ENCODE measurements around the gene STK32B.

Gene STK32B

DNA sequence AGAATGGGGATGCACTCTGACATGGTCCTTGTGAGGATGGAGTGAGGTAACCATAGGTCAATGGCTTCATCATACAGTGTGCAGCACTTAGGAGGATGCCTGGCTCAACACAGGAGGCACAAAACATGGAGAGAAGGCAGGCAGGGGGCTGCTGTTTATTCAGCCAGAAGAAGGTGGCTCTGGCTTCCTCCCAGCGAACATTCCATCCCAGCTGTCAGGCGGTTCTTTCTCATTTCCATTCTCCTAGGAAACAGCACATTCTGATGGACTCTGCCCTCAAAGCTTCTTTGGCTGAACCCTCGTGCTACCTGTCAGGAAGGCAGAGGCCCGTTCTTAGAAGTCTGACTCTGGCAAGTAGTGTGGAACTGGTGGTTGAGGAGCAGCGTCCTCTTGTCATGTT is 18.6 kb downstream of the STK32B start:
- H3K4me3 ChIP-seq (ENCODE audit: low read depth in 1 of 2, low read length in 1 of 2), result no peak overlapping the region
- H3K9me3 ChIP-seq, result no peaks in the 10 kb centered on the region
- H3K36me3 ChIP-seq, result no peaks in the 10 kb centered on the region
- H3K27me3 ChIP-seq, result no peaks in the 10 kb centered on the region
- TF ChIP-seq, protein P1, sequence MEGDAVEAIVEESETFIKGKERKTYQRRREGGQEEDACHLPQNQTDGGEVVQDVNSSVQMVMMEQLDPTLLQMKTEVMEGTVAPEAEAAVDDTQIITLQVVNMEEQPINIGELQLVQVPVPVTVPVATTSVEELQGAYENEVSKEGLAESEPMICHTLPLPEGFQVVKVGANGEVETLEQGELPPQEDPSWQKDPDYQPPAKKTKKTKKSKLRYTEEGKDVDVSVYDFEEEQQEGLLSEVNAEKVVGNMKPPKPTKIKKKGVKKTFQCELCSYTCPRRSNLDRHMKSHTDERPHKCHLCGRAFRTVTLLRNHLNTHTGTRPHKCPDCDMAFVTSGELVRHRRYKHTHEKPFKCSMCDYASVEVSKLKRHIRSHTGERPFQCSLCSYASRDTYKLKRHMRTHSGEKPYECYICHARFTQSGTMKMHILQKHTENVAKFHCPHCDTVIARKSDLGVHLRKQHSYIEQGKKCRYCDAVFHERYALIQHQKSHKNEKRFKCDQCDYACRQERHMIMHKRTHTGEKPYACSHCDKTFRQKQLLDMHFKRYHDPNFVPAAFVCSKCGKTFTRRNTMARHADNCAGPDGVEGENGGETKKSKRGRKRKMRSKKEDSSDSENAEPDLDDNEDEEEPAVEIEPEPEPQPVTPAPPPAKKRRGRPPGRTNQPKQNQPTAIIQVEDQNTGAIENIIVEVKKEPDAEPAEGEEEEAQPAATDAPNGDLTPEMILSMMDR (IDR thresholded peaks at IDR 0.05), result no peak
- no peaks in the 10 kb centered on the region for H3K4me1 ChIP-seq (ENCODE audit: control insufficient read depth in 1 of 2, insufficient read depth in 1 of 2, low read depth in 1 of 2, low read length in 1 of 2)
- no peak overlapping the region for H3K27ac ChIP-seq

DNA sequence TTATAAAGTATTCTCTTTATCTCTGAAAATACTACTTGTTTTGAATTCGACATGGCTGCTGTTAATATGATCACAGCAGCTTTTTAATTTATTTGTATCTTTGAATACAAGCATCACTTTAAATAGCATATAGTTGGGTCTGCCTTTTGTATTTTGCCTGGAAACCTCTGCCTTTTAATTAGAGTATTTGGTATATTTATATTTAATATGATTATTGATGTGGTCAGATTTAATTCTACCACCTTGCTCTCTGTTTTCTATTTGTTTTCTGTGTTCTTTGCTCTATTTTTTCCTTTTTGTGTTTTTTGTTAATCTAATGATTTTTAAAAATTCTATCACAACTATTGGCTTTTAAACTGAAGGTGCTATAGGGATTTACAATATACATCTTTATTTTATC is 21.7 kb downstream of the STK32B start:
- no peaks in the 10 kb centered on the region for H3K36me3 ChIP-seq
- no peaks in the 10 kb centered on the region for H3K4me1 ChIP-seq (ENCODE audit: control insufficient read depth in 1 of 2, insufficient read depth in 1 of 2, low read depth in 1 of 2, low read length in 1 of 2)
- no peaks in the 10 kb centered on the region for H3K9me3 ChIP-seq
- no peak overlapping the region for H3K4me3 ChIP-seq (ENCODE audit: low read depth in 1 of 2, low read length in 1 of 2)
- H3K27me3 ChIP-seq, result no peaks in the 10 kb centered on the region
- H3K27ac ChIP-seq, result no peak overlapping the region
- TF ChIP-seq, protein P1 (IDR thresholded peaks at IDR 0.05), result no peak

DNA sequence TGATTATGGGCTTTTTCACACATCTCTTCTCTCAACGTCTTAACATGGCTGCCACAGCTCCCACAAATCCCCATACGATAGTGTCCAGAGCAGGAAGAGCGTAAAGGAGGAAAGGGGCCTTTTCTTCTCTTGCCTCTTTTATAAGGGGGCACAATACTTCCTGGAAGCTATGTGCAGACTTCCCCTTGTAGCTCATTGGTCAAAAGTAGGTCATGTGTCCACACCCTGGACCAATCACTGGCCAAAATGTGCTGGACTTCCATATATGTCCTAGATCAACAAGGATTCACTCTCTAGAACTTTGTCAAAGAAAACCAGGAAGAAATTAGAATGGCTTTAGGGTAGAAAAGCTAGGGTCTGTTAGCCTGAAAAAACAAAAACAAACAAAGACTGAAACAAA is 26.7 kb downstream of the STK32B start:
- TF ChIP-seq, protein P1 (IDR thresholded peaks at IDR 0.05), result no peak
- no peaks in the 10 kb centered on the region for H3K4me1 ChIP-seq (ENCODE audit: control insufficient read depth in 1 of 2, insufficient read depth in 1 of 2, low read depth in 1 of 2, low read length in 1 of 2)
- no peaks in the 10 kb centered on the region for H3K27me3 ChIP-seq
- H3K36me3 ChIP-seq, result no peaks in the 10 kb centered on the region
- no peak overlapping the region for H3K27ac ChIP-seq
- no peak overlapping the region for H3K4me3 ChIP-seq (ENCODE audit: low read depth in 1 of 2, low read length in 1 of 2)
- no peaks in the 10 kb centered on the region for H3K9me3 ChIP-seq

GRCh38 chr4:5079581-5079980 is 28.3 kb downstream of the STK32B start:
- no peak overlapping the region for H3K4me3 ChIP-seq (ENCODE audit: low read depth in 1 of 2, low read length in 1 of 2)
- no peaks in the 10 kb centered on the region for H3K9me3 ChIP-seq
- no peaks in the 10 kb centered on the region for H3K27me3 ChIP-seq
- no peaks in the 10 kb centered on the region for H3K36me3 ChIP-seq
- H3K27ac ChIP-seq, result no peak overlapping the region
- H3K4me1 ChIP-seq (ENCODE audit: control insufficient read depth in 1 of 2, insufficient read depth in 1 of 2, low read depth in 1 of 2, low read length in 1 of 2), result no peaks in the 10 kb centered on the region
- TF ChIP-seq, protein P1 (IDR thresholded peaks at IDR 0.05), result no peak

GRCh38 chr4:5081441-5081999 is 30.2 kb downstream of the STK32B start:
- H3K27me3 ChIP-seq, result no peaks in the 10 kb centered on the region
- H3K9me3 ChIP-seq, result no peaks in the 10 kb centered on the region
- no peaks in the 10 kb centered on the region for H3K4me1 ChIP-seq (ENCODE audit: control insufficient read depth in 1 of 2, insufficient read depth in 1 of 2, low read depth in 1 of 2, low read length in 1 of 2)
- TF ChIP-seq, protein P1 (IDR thresholded peaks at IDR 0.05), result no peak
- H3K4me3 ChIP-seq (ENCODE audit: low read depth in 1 of 2, low read length in 1 of 2), result no peak overlapping the region
- no peaks in the 10 kb centered on the region for H3K36me3 ChIP-seq
- H3K27ac ChIP-seq, result no peak overlapping the region

DNA sequence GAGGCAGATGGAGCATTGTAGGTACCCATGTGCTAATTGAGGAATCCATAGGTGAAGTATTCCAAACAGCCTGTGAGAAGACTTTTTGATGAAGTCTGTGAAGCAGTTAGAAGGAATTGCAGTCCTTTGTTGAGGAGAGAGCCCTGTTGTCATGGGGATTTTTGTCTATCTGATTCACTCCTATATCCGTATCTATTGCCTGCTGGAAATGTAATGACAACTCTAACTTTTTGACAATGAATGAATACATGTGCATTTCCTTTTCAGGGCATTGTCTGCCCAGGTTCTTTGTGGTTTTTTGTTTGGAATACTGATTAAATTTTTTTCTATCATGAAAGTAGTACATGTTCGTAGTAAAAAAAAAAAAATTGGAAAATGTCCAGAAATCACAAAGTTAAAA is 31.1 kb downstream of the STK32B start:
- Histone ChIP-seq H3K27ac (no peak overlapping the region), H3K9me3 (no peaks in the 10 kb centered on the region), H3K27me3 (no peaks in the 10 kb centered on the region), H3K36me3 (no peaks in the 10 kb centered on the region), H3K4me1 (ENCODE audit: control insufficient read depth in 1 of 2, insufficient read depth in 1 of 2, low read depth in 1 of 2, low read length in 1 of 2) (no peaks in the 10 kb centered on the region), H3K4me3 (ENCODE audit: low read depth in 1 of 2, low read length in 1 of 2) (no peak overlapping the region)
- TF ChIP-seq, protein P1 (IDR thresholded peaks at IDR 0.05), result no peak

All from neutrophil (primary cell).